SU-DHL-6 (cell line): ENCODE data around the gene GOLGA6C.

Source experiments
- H2AFZ ChIP-seq: fragments of 200-600 bp; sonication (generic); 2 replicates; pipeline ENCODE4 v1.6.1; 2014; ENCODE audit warnings: low read depth, mild to moderate bottlenecking, moderate library complexity, mixed read lengths, antibody characterized with exemption, low read length; ENCODE audit not compliant: severe bottlenecking
- H3F3A ChIP-seq: fragments of 200-600 bp; shearing (Covaris generic); 2 replicates; pipeline ENCODE4 v1.6.0; 2016; ENCODE audit warnings: antibody characterized with exemption, mild to moderate bottlenecking; ENCODE audit not compliant: insufficient read depth
- H3K27ac ChIP-seq: fragments of 200-600 bp; sonication (generic); 2 replicates; pipeline ENCODE4 v1.5.1; 2016; ENCODE audit warnings: low read depth, mild to moderate bottlenecking, low read length, moderate library complexity, mixed read lengths
- H3K27me3 ChIP-seq: fragments of 200-600 bp; sonication (generic), shearing (Covaris generic); 2 replicates; pipeline ENCODE4 v1.6.0; 2014; ENCODE audit warnings: mild to moderate bottlenecking, low read length
- H3K36me3 ChIP-seq: fragments of 200-600 bp; sonication (generic); 2 replicates; pipeline ENCODE4 v1.6.1; 2014; ENCODE audit warnings: mild to moderate bottlenecking, low read length, mixed read lengths
- H3K4me2 ChIP-seq: fragments of 300-600, 200-600 bp; shearing (Covaris generic), sonication (generic); 2 replicates; pipeline ENCODE4 v1.6.0; 2014; ENCODE audit warnings: low read length, low read depth, mild to moderate bottlenecking; ENCODE audit not compliant: poor library complexity, severe bottlenecking
- H3K4me3 ChIP-seq: fragments of 200-600 bp; sonication (generic); 2 replicates; pipeline ENCODE4 v1.5.1; 2014; ENCODE audit warnings: antibody characterized with exemption, low read length, mild to moderate bottlenecking, mixed read lengths; ENCODE audit not compliant: insufficient read depth, poor library complexity, severe bottlenecking
- H3K79me2 ChIP-seq: fragments of 200-600 bp; sonication (generic); 2 replicates; pipeline ENCODE4 v1.6.1; 2014; ENCODE audit warnings: mild to moderate bottlenecking, low read length, moderate library complexity; ENCODE audit not compliant: insufficient read depth
- H3K9ac ChIP-seq: fragments of 200-600 bp; sonication (generic); 2 replicates; pipeline ENCODE4 v1.7.0; 2014; ENCODE audit warnings: mild to moderate bottlenecking, low read length
- H3K9me2 ChIP-seq: fragments of 200-600 bp; sonication (generic); replicated peaks from 2 replicates; pipeline ENCODE4 v1.6.1; 2014; ENCODE audit warnings: low read length; ENCODE audit not compliant: insufficient read depth
- H3K9me3 ChIP-seq: fragments of 200-600 bp; sonication (generic); 2 replicates; pipeline ENCODE4 v1.6.1; 2014; ENCODE audit warnings: low read length, mixed read lengths; ENCODE audit not compliant: insufficient read depth
- H4K20me1 ChIP-seq: fragments of 200-600 bp; sonication (generic); 2 replicates; pipeline ENCODE4 v1.6.1; 2014; ENCODE audit warnings: low read depth, mild to moderate bottlenecking, antibody characterized with exemption, low read length, moderate library complexity, mixed read lengths
- CTCF ChIP-seq: fragments of 200-600 bp; sonication (generic); IDR thresholded peaks from one replicate; pipeline ENCODE4 v1.5.1; 2017; ENCODE audit warnings: antibody characterized with exemption, mild to moderate bottlenecking, low read length, moderate library complexity; ENCODE audit not compliant: insufficient read depth, poor library complexity, severe bottlenecking
- EZH2phosphoT487 ChIP-seq: fragments of 200-600 bp; sonication (generic), shearing (Covaris generic); conservative IDR thresholded peaks from 2 replicates; pipeline ENCODE4 v1.6.1; 2018; ENCODE audit warnings: mild to moderate bottlenecking, antibody characterized with exemption, low read length, moderate library complexity, mixed read lengths

Gene GOLGA6C

GRCh38 chr15:75230016-75230343, 28.2 kb upstream of the GOLGA6C start:
- H3K4me3 ChIP-seq: no peak overlapping the region
- H3K79me2 ChIP-seq: no peaks in the 10 kb centered on the region
- H3K9me2 ChIP-seq: no peaks in the 10 kb centered on the region
- no peak overlapping the region for H3K27ac ChIP-seq
- no peak overlapping the region for H3K4me2 ChIP-seq
- TF ChIP-seq CTCF (no peak), EZH2phosphoT487 (no peak)
- no peak overlapping the region for H3K9ac ChIP-seq
- H3K27me3 ChIP-seq: no peaks in the 10 kb centered on the region
- H4K20me1 ChIP-seq: no peaks in the 10 kb centered on the region
- no peaks in the 10 kb centered on the region for H3K9me3 ChIP-seq
- H3K36me3 ChIP-seq: no peaks in the 10 kb centered on the region
- H2AFZ ChIP-seq: no peak overlapping the region
- no peaks in the 10 kb centered on the region for H3F3A ChIP-seq

- Histone ChIP-seq H3K9me3 (no peaks in the 10 kb centered on the region), H3K9me2 (no peaks in the 10 kb centered on the region), H3K27me3 (no peaks in the 10 kb centered on the region), H4K20me1 (no peaks in the 10 kb centered on the region), H2AFZ (no peak overlapping the region), H3K79me2 (no peaks in the 10 kb centered on the region), H3K36me3 (no peaks in the 10 kb centered on the region), H3K4me3 (no peak overlapping the region), H3K4me2 (no peak overlapping the region), H3F3A (no peaks in the 10 kb centered on the region), H3K9ac (no peak overlapping the region), H3K27ac (no peak overlapping the region)
- TF ChIP-seq CTCF (no peak), EZH2phosphoT487 (no peak)
These were observed 27.4 kb upstream of the GOLGA6C start for GRCh38 chr15:75230551-75231371.

GRCh38 chr15:75231836-75232235, 26.3 kb upstream of the GOLGA6C start:
- no peaks in the 10 kb centered on the region for H3F3A ChIP-seq
- no peaks in the 10 kb centered on the region for H3K27me3 ChIP-seq

More at GRCh38 chr15:75231836-75232235, 26.3 kb upstream of the GOLGA6C start:
- no peak overlapping the region for H2AFZ ChIP-seq
- TF ChIP-seq EZH2phosphoT487 (no peak), CTCF (no peak)
- H3K9ac ChIP-seq: no peak overlapping the region
- H3K9me3 ChIP-seq: no peaks in the 10 kb centered on the region
- no peak overlapping the region for H3K27ac ChIP-seq
- no peaks in the 10 kb centered on the region for H3K36me3 ChIP-seq
- no peak overlapping the region for H3K4me3 ChIP-seq
- no peak overlapping the region for H3K4me2 ChIP-seq
- no peaks in the 10 kb centered on the region for H4K20me1 ChIP-seq
- H3K9me2 ChIP-seq: no peaks in the 10 kb centered on the region
- H3K79me2 ChIP-seq: no peaks in the 10 kb centered on the region
